Mesenchymal stem cell (in vitro differentiated cells and primary cell): ENCODE data around the gene DTNB.
A peak's percentile ranks its signal among the peaks of the same experiment; 100 is the strongest.

Source experiments
- DNase-seq: peaks from one replicate; pipeline ENCODE4 v3.0.0-alpha.2; 2013
- H2AFZ ChIP-seq: one replicate; pipeline ENCODE4 v1.6.1; 2013; ENCODE audit warnings: low read depth, mild to moderate bottlenecking, control low read depth, inconsistent platforms, low read length, moderate library complexity
- H2AK5ac ChIP-seq: 2 replicates; pipeline ENCODE4 v1.6.1; 2013; ENCODE audit warnings: low read length, moderate library complexity, mild to moderate bottlenecking, inconsistent platforms; ENCODE audit not compliant: severe bottlenecking
- H2BK120ac ChIP-seq: one replicate; pipeline ENCODE4 v1.6.1; 2013; ENCODE audit warnings: low read depth, mild to moderate bottlenecking, inconsistent platforms, low read length, moderate library complexity
- H2BK12ac ChIP-seq, 2 experiments: one replicate each; pipeline ENCODE4 v1.6.1; 2013; ENCODE audit warnings: inconsistent platforms in 2 of 2, low read length in 2 of 2, mild to moderate bottlenecking in 2 of 2, moderate library complexity in 2 of 2, control low read depth in 1 of 2
- H2BK15ac ChIP-seq: one replicate; pipeline ENCODE4 v1.6.1; 2013; ENCODE audit warnings: mild to moderate bottlenecking, low read depth, inconsistent platforms; ENCODE audit not compliant: poor library complexity, severe bottlenecking
- H2BK5ac ChIP-seq: 2 replicates; pipeline ENCODE4 v1.6.1; 2013; ENCODE audit warnings: low read depth, mild to moderate bottlenecking, low read length, control low read depth, inconsistent platforms; ENCODE audit not compliant: poor library complexity, severe bottlenecking
- H3K14ac ChIP-seq, 2 experiments: one replicate each; pipeline ENCODE4 v1.6.1; 2013; ENCODE audit warnings: inconsistent platforms in 2 of 2, low read length in 2 of 2, control low read depth in 1 of 2, mild to moderate bottlenecking in 1 of 2, moderate library complexity in 1 of 2
- H3K18ac ChIP-seq, 2 experiments: one replicate each; pipeline ENCODE4 v1.6.1; 2013; ENCODE audit warnings: inconsistent platforms in 2 of 2, low read length in 2 of 2, control low read depth in 1 of 2, low read depth in 1 of 2, mild to moderate bottlenecking in 1 of 2
- H3K23ac ChIP-seq, 2 experiments: one replicate each; pipeline ENCODE4 v1.6.1; 2013; ENCODE audit warnings: inconsistent platforms in 2 of 2, low read length in 2 of 2, mild to moderate bottlenecking in 2 of 2, moderate library complexity in 2 of 2, control low read depth in 1 of 2
- H3K27ac ChIP-seq: 2 replicates; pipeline ENCODE4 v1.5.1; 2013; ENCODE audit warnings: mild to moderate bottlenecking, moderate library complexity, low read length, control low read depth, inconsistent platforms; ENCODE audit not compliant: poor library complexity, severe bottlenecking
- H3K27me3 ChIP-seq, 2 experiments: 2 replicates each; pipeline versions ENCODE4 v1.6.1 to v1.7.0; 2013; ENCODE audit warnings: low read length in 2 of 2, mild to moderate bottlenecking in 2 of 2, moderate library complexity in 2 of 2, control low read depth in 1 of 2, inconsistent platforms in 1 of 2; ENCODE audit not compliant: control insufficient read depth in 1 of 2, insufficient read depth in 1 of 2
- H3K36me3 ChIP-seq, 2 experiments: 2 replicates each; pipeline versions ENCODE4 v1.6.1 to v1.7.0; 2013; ENCODE audit warnings: low read length in 2 of 2, control low read depth in 1 of 2, inconsistent platforms in 1 of 2, low read depth in 1 of 2, mild to moderate bottlenecking in 1 of 2; ENCODE audit not compliant: insufficient read depth in 2 of 2, control insufficient read depth in 1 of 2
- H3K4ac ChIP-seq, 2 experiments: one replicate each; pipeline ENCODE4 v1.6.1; 2013; ENCODE audit warnings: inconsistent platforms in 2 of 2, low read length in 2 of 2, mild to moderate bottlenecking in 2 of 2, moderate library complexity in 2 of 2, control low read depth in 1 of 2, low read depth in 1 of 2
- H3K4me1 ChIP-seq: 2 replicates; pipeline ENCODE4 v1.6.1; 2013; ENCODE audit warnings: low read depth, low read length, control low read depth; ENCODE audit not compliant: control insufficient read depth, insufficient read depth
- H3K4me2 ChIP-seq: 2 replicates; pipeline ENCODE4 v1.6.1; 2013; ENCODE audit warnings: low read length, mild to moderate bottlenecking, inconsistent platforms; ENCODE audit not compliant: poor library complexity, severe bottlenecking
- H3K4me3 ChIP-seq, 2 experiments: 2 replicates each; pipeline versions ENCODE4 v1.5.1 to v1.7.0; 2013; ENCODE audit warnings: low read length in 2 of 2, mild to moderate bottlenecking in 2 of 2, control low read depth in 1 of 2, low read depth in 1 of 2; ENCODE audit not compliant: insufficient read depth in 1 of 2
- H3K79me1 ChIP-seq: replicated peaks from 2 replicates; pipeline ENCODE4 v1.6.1; 2013; ENCODE audit warnings: mild to moderate bottlenecking, control low read depth, low read length, inconsistent platforms; ENCODE audit not compliant: poor library complexity, severe bottlenecking
- H3K9ac ChIP-seq: 2 replicates; pipeline ENCODE4 v1.7.0; 2013; ENCODE audit warnings: mild to moderate bottlenecking, low read length, moderate library complexity
- H3K9me3 ChIP-seq: 2 replicates; pipeline ENCODE4 v1.7.0; 2013; ENCODE audit warnings: mild to moderate bottlenecking, low read length; ENCODE audit not compliant: control insufficient read depth
- H4K8ac ChIP-seq: one replicate; pipeline ENCODE4 v1.6.1; 2013; ENCODE audit warnings: inconsistent platforms, mild to moderate bottlenecking, low read length, moderate library complexity
- H4K91ac ChIP-seq: one replicate; pipeline ENCODE4 v1.6.1; 2013; ENCODE audit warnings: mild to moderate bottlenecking, low read length, inconsistent platforms
- WGBS: methylation state at CpG from one replicate; pipeline ENCODE4 v1.1.7; 2013; ENCODE audit warnings: mixed read lengths; 5-methylcytosine and 5-hydroxymethylcytosine counted together

Gene DTNB

DNA sequence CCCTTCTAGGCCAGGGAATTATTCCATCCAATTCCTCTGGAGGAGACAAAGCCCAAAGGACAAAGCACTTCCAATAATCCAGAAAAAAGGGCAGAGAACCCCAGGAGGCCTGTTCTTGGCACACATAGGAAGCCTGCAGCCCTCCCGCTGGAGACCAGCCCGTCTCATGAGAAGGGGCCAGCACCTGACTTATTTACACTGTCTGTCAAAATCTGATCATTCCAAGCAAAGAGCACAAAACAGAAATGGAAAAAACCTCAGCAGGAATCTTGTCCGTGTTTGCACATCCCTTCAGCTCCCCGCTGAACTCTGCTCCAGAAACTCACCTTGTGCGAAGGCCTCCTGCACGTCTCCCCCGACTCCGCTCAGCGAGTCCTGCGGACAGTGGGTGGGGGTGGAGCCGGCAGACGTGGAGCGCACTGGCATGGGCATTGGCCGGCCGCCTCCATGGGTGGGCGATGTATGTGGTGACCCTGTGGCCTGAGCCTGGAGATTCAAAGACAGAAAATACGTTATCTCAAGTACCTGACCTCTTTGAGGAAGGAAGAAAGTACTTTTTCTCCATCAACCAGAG is 285.4 kb downstream of the DTNB start:
- no peak overlapping the region for H3K4me3 ChIP-seq
- H2BK12ac ChIP-seq: no peak overlapping the region
- H3K27me3 ChIP-seq: no peaks in the 10 kb centered on the region
- no peak overlapping the region for H2AFZ ChIP-seq
- H3K9ac ChIP-seq: no peak overlapping the region
- H4K8ac ChIP-seq: peak overlapping the region; percentile 58
- no peak overlapping the region for H3K4ac ChIP-seq
- no peak overlapping the region for H2BK5ac ChIP-seq
- no peak overlapping the region for H2AK5ac ChIP-seq
- H3K4me2 ChIP-seq: no peak overlapping the region
- H3K27ac ChIP-seq: no peak overlapping the region
- H3K14ac ChIP-seq: no peak overlapping the region
- H3K4me1 ChIP-seq: no peaks in the 10 kb centered on the region
- H2BK15ac ChIP-seq: no peak overlapping the region
- no peak overlapping the region for H3K18ac ChIP-seq
- H3K79me1 ChIP-seq: no peaks in the 10 kb centered on the region
- H4K91ac ChIP-seq: no peak overlapping the region
- no peak overlapping the region for H3K23ac ChIP-seq
- WGBS: 93% methylated on average over 17 of the region's 17 CpGs
- DNase-seq: no peak
- H3K9me3 ChIP-seq: no peaks in the 10 kb centered on the region
- no peak overlapping the region for H2BK120ac ChIP-seq
- H3K36me3 ChIP-seq: peaks cover 0 to 16% of the 10 kb centered on the region in 2 experiments

DNA sequence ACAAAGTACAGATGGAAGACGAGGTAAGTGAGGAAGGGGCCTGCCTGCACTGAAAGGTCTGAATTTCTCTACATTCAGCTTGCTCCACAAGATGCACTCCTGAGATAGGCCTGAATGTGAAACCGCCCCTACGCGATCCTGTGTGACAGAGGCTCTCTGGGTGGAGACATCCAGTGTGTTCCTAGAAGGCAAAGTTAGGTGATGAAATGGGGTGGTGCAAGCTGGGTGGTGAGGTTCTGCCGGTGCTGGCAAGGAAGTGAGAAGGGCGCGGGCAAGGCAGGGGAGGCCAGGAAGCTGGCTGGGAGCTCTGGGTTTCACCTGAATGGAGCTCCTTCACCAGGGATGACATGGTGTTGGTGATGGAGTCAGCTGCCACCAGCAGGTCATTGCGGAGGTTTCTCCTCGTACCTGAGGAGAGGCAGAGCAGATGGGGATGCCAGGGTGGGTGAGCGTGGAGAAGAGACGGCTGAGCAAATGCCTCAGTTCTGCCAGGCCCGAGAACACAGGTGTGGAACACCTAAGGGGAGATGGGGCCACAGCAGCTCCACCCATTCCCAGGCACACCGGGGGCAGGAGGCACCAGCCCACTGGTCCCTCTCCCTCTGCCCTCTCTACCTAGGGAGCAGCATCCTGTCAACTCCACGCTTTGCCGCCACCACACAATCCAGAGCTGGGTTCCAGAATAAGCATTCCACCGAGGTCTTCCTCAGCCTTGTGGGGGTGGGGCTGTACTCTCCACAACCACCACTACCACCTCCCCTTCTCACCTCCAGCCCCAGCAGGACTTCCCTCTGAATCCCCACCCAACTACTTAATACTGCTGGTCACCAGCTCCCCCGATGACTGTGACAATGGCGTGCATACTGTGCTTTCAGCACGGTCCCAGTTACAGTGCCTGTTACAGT is 286.2 kb downstream of the DTNB start:
- Histone ChIP-seq H2AFZ (no peak overlapping the region), H2BK15ac (no peak overlapping the region), H2BK120ac (no peak overlapping the region), H2BK5ac (no peak overlapping the region), H2AK5ac (no peak overlapping the region), H4K8ac (no peak overlapping the region), H3K4me1 (no peaks in the 10 kb centered on the region), H3K79me1 (no peaks in the 10 kb centered on the region), H3K4ac (no peak overlapping the region), H3K27ac (no peak overlapping the region), H3K27me3 (no peaks in the 10 kb centered on the region), H3K4me2 (no peak overlapping the region), H3K9ac (no peak overlapping the region), H4K91ac (no peak overlapping the region), H2BK12ac (no peak overlapping the region), H3K14ac (peak overlapping the region in 1 of 2 experiments; percentile 66), H3K23ac (peak overlapping the region in 1 of 2 experiments; percentile 26), H3K9me3 (no peaks in the 10 kb centered on the region), H3K18ac (no peak overlapping the region), H3K4me3 (peak overlapping the region in 1 of 2 experiments; percentile 1), H3K36me3 (peaks cover 0 to 16% of the 10 kb centered on the region in 2 experiments)
- WGBS: 94% methylated on average over 19 of the region's 19 CpGs
- no peak for DNase-seq

GRCh38 chr2:25385910-25386309 is 287.5 kb downstream of the DTNB start:
- Histone ChIP-seq H4K91ac (no peak overlapping the region), H3K79me1 (no peaks in the 10 kb centered on the region), H2AK5ac (no peak overlapping the region), H3K27ac (no peak overlapping the region), H3K9ac (no peak overlapping the region), H3K4me1 (no peaks in the 10 kb centered on the region), H3K4me3 (no peak overlapping the region), H2BK5ac (no peak overlapping the region), H3K27me3 (no peaks in the 10 kb centered on the region), H2AFZ (no peak overlapping the region), H3K18ac (no peak overlapping the region), H2BK120ac (no peak overlapping the region), H3K9me3 (no peaks in the 10 kb centered on the region), H4K8ac (no peak overlapping the region), H3K14ac (no peak overlapping the region), H3K4me2 (no peak overlapping the region), H2BK12ac (no peak overlapping the region), H3K36me3 (peaks cover 0 to 16% of the 10 kb centered on the region in 2 experiments), H2BK15ac (no peak overlapping the region), H3K23ac (no peak overlapping the region), H3K4ac (no peak overlapping the region)
- DNase-seq: no peak
- 80% methylated on average over 8 of the region's 8 CpGs for WGBS

GRCh38 chr2:25383806-25384205 is 289.6 kb downstream of the DTNB start:
- no peak overlapping the region for H3K14ac ChIP-seq
- no peak overlapping the region for H3K4me3 ChIP-seq
- no peaks in the 10 kb centered on the region for H3K27me3 ChIP-seq
- H3K18ac ChIP-seq: no peak overlapping the region
- no peak overlapping the region for H3K4ac ChIP-seq
- H3K36me3 ChIP-seq: peaks cover 0 to 13% of the 10 kb centered on the region in 2 experiments
- H2AFZ ChIP-seq: no peak overlapping the region
- no peak overlapping the region for H4K8ac ChIP-seq
- H3K27ac ChIP-seq: no peak overlapping the region
- no peaks in the 10 kb centered on the region for H3K79me1 ChIP-seq
- no peaks in the 10 kb centered on the region for H3K9me3 ChIP-seq
- no peak overlapping the region for H2AK5ac ChIP-seq
- no peak overlapping the region for H3K23ac ChIP-seq
- H4K91ac ChIP-seq: no peak overlapping the region
- no peak overlapping the region for H2BK15ac ChIP-seq
- H3K4me2 ChIP-seq: no peak overlapping the region
- peaks cover 2% of the 10 kb centered on the region for H3K4me1 ChIP-seq
- DNase-seq: no peak
- no peak overlapping the region for H2BK5ac ChIP-seq
- no peak overlapping the region for H2BK120ac ChIP-seq
- no peak overlapping the region for H3K9ac ChIP-seq
- 92% methylated on average over 9 of the region's 9 CpGs for WGBS
- H2BK12ac ChIP-seq: no peak overlapping the region
